ENCODE measurements around the gene SNPH.
A peak's percentile ranks its signal among the peaks of the same experiment; 100 is the strongest.

The SNPH gene

DNA sequence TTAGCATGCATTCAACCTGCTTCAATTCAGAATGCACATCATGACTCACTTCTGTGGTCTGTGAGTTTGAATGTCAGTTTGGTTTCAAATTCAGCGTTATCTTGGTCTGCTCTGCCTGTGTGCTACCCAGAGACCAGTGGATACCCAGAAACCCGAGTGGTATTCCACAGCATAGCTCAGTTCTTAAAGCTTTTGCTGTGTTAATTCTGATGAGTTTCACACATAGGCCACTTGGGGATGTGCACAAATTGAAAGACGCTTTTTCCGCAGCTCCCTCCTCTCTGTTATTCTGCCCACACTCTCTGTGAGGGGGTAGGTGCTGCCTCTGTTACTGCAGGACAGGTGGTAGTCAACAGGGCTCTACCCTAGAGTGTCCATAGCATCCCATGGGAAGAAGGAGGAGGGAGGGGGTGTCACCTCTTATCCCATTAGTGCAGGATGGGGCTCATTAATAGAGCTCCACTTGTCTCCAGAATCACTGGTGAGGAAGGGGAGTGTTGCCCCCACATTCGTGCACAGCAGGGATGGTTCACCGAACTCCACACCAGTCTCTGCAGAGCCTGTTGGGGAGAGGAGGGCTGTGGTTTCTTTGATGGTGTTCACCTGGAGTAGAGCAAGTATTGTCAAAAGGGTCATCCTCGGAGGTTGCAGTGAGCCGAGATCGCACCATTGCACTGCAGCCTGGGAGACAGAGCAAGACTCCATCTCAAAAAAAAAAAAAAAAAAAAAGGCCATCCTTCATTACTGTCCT is 92.0 kb downstream of the SNPH start:
- TF ChIP-seq, protein P1, sequence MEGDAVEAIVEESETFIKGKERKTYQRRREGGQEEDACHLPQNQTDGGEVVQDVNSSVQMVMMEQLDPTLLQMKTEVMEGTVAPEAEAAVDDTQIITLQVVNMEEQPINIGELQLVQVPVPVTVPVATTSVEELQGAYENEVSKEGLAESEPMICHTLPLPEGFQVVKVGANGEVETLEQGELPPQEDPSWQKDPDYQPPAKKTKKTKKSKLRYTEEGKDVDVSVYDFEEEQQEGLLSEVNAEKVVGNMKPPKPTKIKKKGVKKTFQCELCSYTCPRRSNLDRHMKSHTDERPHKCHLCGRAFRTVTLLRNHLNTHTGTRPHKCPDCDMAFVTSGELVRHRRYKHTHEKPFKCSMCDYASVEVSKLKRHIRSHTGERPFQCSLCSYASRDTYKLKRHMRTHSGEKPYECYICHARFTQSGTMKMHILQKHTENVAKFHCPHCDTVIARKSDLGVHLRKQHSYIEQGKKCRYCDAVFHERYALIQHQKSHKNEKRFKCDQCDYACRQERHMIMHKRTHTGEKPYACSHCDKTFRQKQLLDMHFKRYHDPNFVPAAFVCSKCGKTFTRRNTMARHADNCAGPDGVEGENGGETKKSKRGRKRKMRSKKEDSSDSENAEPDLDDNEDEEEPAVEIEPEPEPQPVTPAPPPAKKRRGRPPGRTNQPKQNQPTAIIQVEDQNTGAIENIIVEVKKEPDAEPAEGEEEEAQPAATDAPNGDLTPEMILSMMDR (conservative IDR thresholded peaks at IDR 0.05; ENCODE audit: low read depth, low read length), result no peak
- no peak overlapping the region for H3K4me3 ChIP-seq (ENCODE audit: low read depth, low read length)
- DNase-seq (ENCODE audit: low read depth), result peak; percentile 76

All from choroid plexus epithelial cell (primary cell).